Placental pericyte (primary cell): ENCODE measurements around the gene ZNF839. TPM values are rescaled to one million over a fixed set of nuclear protein-coding genes. Genes with fewer than 3 reads are reported as not detected.

Source experiments
- total RNA-seq: library from RNA; depleted of rRNA; stranded (reverse); fragments of >200 nt; gene quantifications from 2 replicates; pipeline ENCODE4 v1.2.3, GENCODE V29; 2012

Gene ZNF839
- 8.8 and 10.9 TPM in 2 replicates for total RNA-seq

DNA sequence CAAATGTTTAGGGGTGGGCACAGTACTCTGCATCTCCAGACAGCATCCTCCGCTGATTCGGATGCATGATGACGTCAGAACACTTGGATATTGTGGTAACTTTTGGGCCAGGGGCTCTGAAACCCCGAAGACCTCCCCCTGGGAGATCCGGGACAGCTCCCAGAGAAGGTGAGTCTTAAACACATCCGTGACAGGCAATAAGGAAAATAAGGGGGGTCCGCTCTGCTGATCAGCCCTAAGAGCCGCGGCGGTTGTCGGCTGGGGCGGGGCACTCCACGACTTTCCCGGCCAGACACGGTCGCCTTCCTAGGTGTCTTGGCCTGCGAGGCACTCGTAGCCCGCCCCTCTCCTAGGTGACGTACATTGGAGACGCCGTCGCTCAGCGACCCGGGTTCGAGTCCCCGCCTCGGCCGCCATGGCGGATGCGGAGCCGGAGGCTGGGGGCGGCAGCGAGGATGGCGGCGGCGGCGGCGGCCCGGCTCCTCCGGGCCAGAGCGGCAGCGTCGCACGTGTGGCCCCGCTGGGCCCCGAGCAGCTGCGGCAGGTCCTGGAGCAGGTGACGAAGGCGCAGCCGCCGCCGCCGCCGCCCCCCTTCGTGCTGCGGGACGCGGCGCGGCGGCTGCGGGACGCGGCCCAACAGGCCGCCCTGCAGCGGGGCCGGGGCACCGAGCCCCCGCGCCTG, at the start of gene ZNF839:
Gene ZNF839, plus strand, starts transcription at position 396 of the 682 bp plus-strand sequence. Its CDS starts 20 bp downstream, at position 416.

GRCh38 chr14:102304611-102305506, 14.7 kb upstream of the ZNF839 start, which contains the start of gene MOK:
Gene MOK (minus strand): TSS chr14:102305164. CDS start chr14:102304968, 196 bp downstream.

DNA sequence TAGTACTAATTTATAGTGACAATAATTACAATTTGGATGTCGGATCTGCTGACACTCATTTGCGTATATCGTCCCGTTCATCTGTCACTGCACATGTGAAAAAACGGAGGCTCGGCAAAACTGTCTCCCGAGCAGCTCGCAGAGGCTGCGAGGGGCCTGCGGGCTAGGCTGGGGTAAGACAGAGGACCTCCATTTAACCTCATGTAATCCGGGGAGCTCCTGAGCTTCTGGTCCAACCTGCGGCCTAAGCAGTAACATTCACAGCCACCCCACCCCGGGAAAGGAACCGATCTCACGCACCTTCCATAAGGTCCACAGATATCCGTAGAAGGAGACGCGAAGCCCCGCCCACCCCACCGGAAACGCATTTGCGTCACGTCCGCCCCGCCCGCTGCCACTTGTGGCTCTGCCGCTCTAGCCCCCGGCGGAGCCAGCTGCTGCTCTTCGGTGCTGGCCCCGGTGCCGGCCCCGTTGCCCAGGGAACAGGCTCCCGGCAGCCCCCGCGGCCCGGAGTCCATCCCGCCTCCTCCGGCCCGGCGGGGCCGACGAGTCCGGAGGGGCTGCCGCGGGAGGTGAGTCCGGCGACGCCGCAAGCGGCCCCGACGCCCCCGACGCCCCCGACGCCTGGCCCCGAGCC, 43.1 kb downstream of the ZNF839 start, which contains the start of the genes CINP and TECPR2:
Gene CINP, minus strand, starts transcription at position 346 of the 637 bp plus-strand sequence. Its CDS starts 39 bp downstream, at position 307.
Gene TECPR2, plus strand, starts transcription at position 397 of the 637 bp plus-strand sequence. CDS start 13,781 bp downstream, outside the sequence.

Other genes starting within 250 kb of the ZNF839 start
- gene HSP90AA1, start 232.7 kb upstream of the ZNF839 start, total RNA-seq, result 161 and 504 TPM in 2 replicates
- gene WDR20, start 179.8 kb upstream of the ZNF839 start, total RNA-seq, result 11.6 and 27.5 TPM in 2 replicates
- 11.8 and 21.6 TPM in 2 replicates for gene MOK, start 14.6 kb upstream of the ZNF839 start, total RNA-seq
- 41.8 and 58.8 TPM in 2 replicates for gene CINP, start 43.1 kb downstream of the ZNF839 start, total RNA-seq
- gene TECPR2, start 43.2 kb downstream of the ZNF839 start, total RNA-seq, result 16.6 and 21.5 TPM in 2 replicates
- 12.0 and 34.5 TPM in 2 replicates for gene ANKRD9, start 190.0 kb downstream of the ZNF839 start, total RNA-seq